Sigmoid colon (tissue), 7 donors: ENCODE data around the gene NTRK1. TPM values are rescaled to one million over a fixed set of nuclear protein-coding genes. Genes with fewer than 3 reads are reported as not detected.
"Not testable (repeated sequence)": the region's sequence is repeated elsewhere in the genome, so short reads cannot be mapped to it uniquely, and the experiment has no call there.

Experiments
- DNase-seq: peaks from one replicate; pipeline ENCODE4 v3.0.0-alpha.2; 2019
- H3K27ac ChIP-seq, 4 donors: fragments of 200-600 bp; sonication (generic); one replicate each; pipeline ENCODE4 v1.5.1; 2016 to 2019; ENCODE audit warnings: mild to moderate bottlenecking in 1 of 4
- H3K27me3 ChIP-seq, 3 donors: fragments of 200-600 bp; sonication (generic); one replicate each; pipeline ENCODE4 v1.5.1; 2019; ENCODE audit warnings: mild to moderate bottlenecking in 1 of 3
- H3K36me3 ChIP-seq, 4 donors: fragments of 200-600 bp; sonication (generic); one replicate each; pipeline ENCODE4 v1.5.1; 2016 to 2019
- H3K4me1 ChIP-seq, 4 donors: fragments of 200-600 bp; sonication (generic); one replicate each; pipeline ENCODE4 v1.5.1; 2017 to 2019
- H3K4me3 ChIP-seq, 4 donors: fragments of 200-600 bp; sonication (generic); one replicate each; pipeline ENCODE4 v1.5.1; 2017 to 2019; ENCODE audit warnings: mild to moderate bottlenecking in 2 of 4, moderate library complexity in 1 of 4
- H3K9me3 ChIP-seq, 4 donors: fragments of 200-600 bp in 3 of 4; sonication (generic) in 3 of 4; one replicate each; pipeline versions ENCODE4 v1.5.1 to v1.6.1; 2013 to 2019
- CTCF ChIP-seq, 4 experiments: fragments of 450-650 bp in 3 of 4; fragments of 200-600 bp in 1 of 4; IDR thresholded peaks; one replicate each; pipeline ENCODE4 v1.5.1; 2016 to 2019; ENCODE audit warnings: antibody characterized with exemption in 4 of 4, mild to moderate bottlenecking in 3 of 4, moderate library complexity in 2 of 4
- EP300 ChIP-seq, 4 donors: sonication (generic); formaldehyde crosslinking; IDR thresholded peaks; one replicate each; pipeline ENCODE4 v1.6.1; 2017; ENCODE audit warnings: antibody characterized with exemption in 4 of 4
- POLR2A ChIP-seq, 2 donors: fragments of 450-650 bp; IDR thresholded peaks; one replicate each; pipeline ENCODE4 v1.6.1; 2016; ENCODE audit warnings: antibody characterized with exemption in 2 of 2, mild to moderate bottlenecking in 2 of 2, moderate library complexity in 2 of 2
- POLR2AphosphoS5 ChIP-seq, 4 donors: sonication (generic); formaldehyde crosslinking; IDR thresholded peaks; one replicate each; pipeline ENCODE4 v1.6.1; 2017; ENCODE audit warnings: antibody characterized with exemption in 4 of 4
- whole genome bisulfite sequencing, 2 donors: extraction: QIAGEN DNeasy Blood & Tissue Kit; methylation state at CpG; one replicate each; pipeline ENCODE4 v1.1.7; 2013; 5-methylcytosine and 5-hydroxymethylcytosine counted together
- intact Hi-C: fragments of 100-400 bp; cut with DNase I; formaldehyde crosslinking; loops from one replicate; pipeline ENCODE4 v1.15.1; 2023
- polyA plus RNA-seq, 3 donors: library from polyadenylated mRNA; stranded (reverse); fragments of 200-250 nt; gene quantifications; one replicate each; pipeline ENCODE4 v1.2.3, GENCODE V29; 2013
- total RNA-seq, 4 donors: library from RNA; depleted of rRNA; stranded (reverse); fragments of >200 nt; gene quantifications; one replicate each; pipeline ENCODE4 v1.1.0, GENCODE V29; 2016
- donor health status: healthy with polysubstance abuse.
- donor health status: Bipolar disorder and iron deficiency.
- donor health status: healthy.

Gene NTRK1
- total and polyA plus RNA-seq, 7 donors: 0.42 to 4.9 (median 2.0) TPM; not detected in 1

GRCh38 chr1:156925154-156926010 is 64.7 kb downstream of the NTRK1 start:
- WGBS, 2 donors: 83 to 84% methylated on average over 5 of the region's 5 CpGs
- Histone ChIP-seq H3K27me3 (peaks cover 45 to 88% (median 71%) of the 10 kb centered on the region in 3 donors), H3K4me3 (no peak overlapping the region), H3K27ac (no peak overlapping the region), H3K36me3 (no peaks in the 10 kb centered on the region), H3K9me3 (no peaks in the 10 kb centered on the region), H3K4me1 (peaks cover 0 to 30% (median 27%) of the 10 kb centered on the region in 4 donors)
- no peak for DNase-seq
- TF ChIP-seq EP300 (IDR thresholded peaks at IDR 0.05) (no peak), POLR2AphosphoS5 (IDR thresholded peaks at IDR 0.05) (no peak), POLR2A (IDR thresholded peaks at IDR 0.05) (no peak), CTCF (IDR thresholded peaks at IDR 0.05) (no peak)
- intact Hi-C loops: loop anchor here (10.0 kb wide), 1 partner anchor 91 kb away; no protein-coding TSS in a partner anchor

DNA sequence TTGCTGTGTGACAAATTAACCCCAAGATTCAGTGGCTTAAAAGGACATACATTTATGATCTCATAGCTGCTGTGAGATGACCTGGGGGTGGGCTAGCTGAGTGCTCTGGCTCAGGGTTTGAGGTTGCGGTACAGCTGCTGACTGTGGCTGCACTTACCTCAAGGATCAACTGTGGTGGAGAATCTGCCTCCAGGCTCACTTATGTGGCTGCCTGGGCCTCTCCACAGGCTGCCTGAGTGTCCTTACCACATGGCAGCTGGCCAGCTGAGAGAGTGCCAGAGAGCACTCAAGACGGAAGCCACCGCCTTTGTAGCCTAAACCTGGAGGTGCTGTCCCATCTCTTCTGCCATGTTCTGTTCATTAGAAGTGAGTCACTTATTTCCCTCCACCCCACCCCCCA is 65.5 kb downstream of the NTRK1 start:
- WGBS, 2 donors: 23% methylated on average over 3 of the region's 3 CpGs
- H3K27me3 ChIP-seq: peaks cover 37 to 80% (median 63%) of the 10 kb centered on the region in 3 donors
- TF ChIP-seq CTCF (IDR thresholded peaks at IDR 0.05) (no peak), EP300 (IDR thresholded peaks at IDR 0.05) (no peak), POLR2AphosphoS5 (IDR thresholded peaks at IDR 0.05) (no peak), POLR2A (IDR thresholded peaks at IDR 0.05) (no peak)
- no peak overlapping the region for H3K4me3 ChIP-seq
- intact Hi-C loops: loop anchor here (10.0 kb wide), 1 partner anchor 91 kb away; no protein-coding TSS in a partner anchor
- no peaks in the 10 kb centered on the region for H3K36me3 ChIP-seq
- DNase-seq: no peak
- peaks cover 0 to 25% (median 24%) of the 10 kb centered on the region in 4 donors for H3K4me1 ChIP-seq
- no peaks in the 10 kb centered on the region for H3K9me3 ChIP-seq
- no peak overlapping the region for H3K27ac ChIP-seq

DNA sequence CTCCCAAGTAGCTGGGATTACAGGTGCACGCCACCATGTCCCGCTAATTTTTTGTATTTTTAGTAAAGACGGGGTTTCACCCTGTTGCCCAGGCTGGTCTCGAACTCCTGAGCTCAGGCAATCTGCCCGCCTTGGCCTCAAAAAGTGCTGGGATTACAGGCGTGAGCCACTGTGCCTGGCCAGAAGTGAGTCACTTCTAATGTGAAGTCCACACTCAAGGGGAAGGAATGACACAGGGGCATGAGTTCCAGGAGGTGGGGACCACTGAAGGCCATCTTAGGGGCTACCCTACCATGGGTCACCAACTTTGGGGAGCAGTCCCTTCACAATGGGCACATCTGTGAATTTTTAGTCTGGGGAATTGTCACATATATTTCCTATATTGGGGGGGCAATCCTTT is 66.0 kb downstream of the NTRK1 start:
- 68 to 84% methylated on average over 6 of the region's 6 CpGs for WGBS, 2 donors
- Histone ChIP-seq H3K4me1 (peaks cover 0 to 30% (median 30%) of the 10 kb centered on the region in 4 donors), H3K27me3 (peaks cover 35 to 76% (median 58%) of the 10 kb centered on the region in 3 donors)
- not testable (repeated sequence) for DNase-seq, H3K27ac ChIP-seq, H3K4me3 ChIP-seq, H3K9me3 ChIP-seq, H3K36me3 ChIP-seq
- intact Hi-C loops: loop anchor here (10.0 kb wide), 1 partner anchor 92 kb away; no protein-coding TSS in a partner anchor

DNA sequence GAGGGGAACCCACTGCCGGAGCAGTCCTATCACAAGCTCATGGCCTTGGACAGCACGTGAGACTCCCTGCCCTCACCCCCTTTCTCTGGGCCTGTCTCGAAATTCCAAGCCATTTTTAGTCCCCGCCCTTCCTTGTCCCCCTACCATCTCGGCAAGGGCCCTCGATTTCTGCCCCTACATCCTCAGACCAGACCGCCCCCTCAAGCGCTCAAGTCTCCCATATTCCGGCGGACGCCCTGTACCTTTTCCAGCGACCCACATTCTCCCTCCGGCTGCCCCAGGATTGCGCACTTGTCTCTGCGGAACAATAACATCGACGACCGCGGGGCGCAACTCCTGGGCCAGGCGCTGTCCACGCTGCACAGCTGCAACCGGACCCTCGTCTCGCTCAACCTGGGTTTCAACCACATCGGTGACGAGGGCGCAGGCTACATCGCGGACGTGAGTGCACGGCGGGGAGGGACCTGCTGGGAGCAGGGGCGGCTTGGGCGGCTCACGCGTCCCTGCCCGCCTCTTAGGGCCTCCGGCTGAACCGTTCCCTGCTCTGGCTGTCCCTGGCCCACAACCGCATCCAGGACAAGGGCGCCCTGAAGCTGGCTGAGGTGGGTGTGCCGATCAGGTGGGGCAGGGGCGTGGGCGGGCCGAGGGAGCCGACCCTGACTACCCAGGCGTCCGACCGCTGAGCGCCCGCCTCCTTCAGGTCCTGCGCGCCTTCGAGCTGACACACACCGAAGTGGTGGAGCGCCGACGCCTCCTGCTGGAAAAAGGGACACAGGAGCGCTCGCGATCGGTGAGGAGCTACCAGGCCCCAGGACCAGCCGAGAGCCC is 66.8 kb downstream of the NTRK1 start:
- Histone ChIP-seq H3K4me1 (peaks cover 0 to 35% (median 34%) of the 10 kb centered on the region in 4 donors), H3K27ac (no peak overlapping the region), H3K27me3 (peaks cover 35 to 69% (median 51%) of the 10 kb centered on the region in 3 donors), H3K9me3 (no peaks in the 10 kb centered on the region), H3K36me3 (no peaks in the 10 kb centered on the region), H3K4me3 (peak overlapping the region in 3 of 4 donors; percentile 14 to 37 (median 28))
- peak in 3 of 4 experiments; percentile 22 to 45 (median 42) for TF ChIP-seq CTCF (IDR thresholded peaks at IDR 0.05)
- TF ChIP-seq POLR2AphosphoS5 (IDR thresholded peaks at IDR 0.05): no peak
- TF ChIP-seq POLR2A (IDR thresholded peaks at IDR 0.05): no peak
- TF ChIP-seq EP300 (IDR thresholded peaks at IDR 0.05): no peak
- DNase-seq: peak; percentile 79
- intact Hi-C loops: loop anchor here (10.0 kb wide), 1 partner anchor 93 kb away; no protein-coding TSS in a partner anchor
- WGBS, 2 donors: 5% methylated on average over 64 of the region's 64 CpGs
